GM23248 (cell line): ENCODE results near the gene IQGAP3.

Experiments
- EZH2 ChIP-seq: fragments of 200-600 bp; sonication (generic); IDR thresholded peaks from 2 replicates; pipeline ENCODE4 v1.6.1; 2018; ENCODE audit warnings: antibody characterized with exemption, mild to moderate bottlenecking; ENCODE audit not compliant: insufficient read depth, poor library complexity, severe bottlenecking
- EZH2phosphoT487 ChIP-seq: fragments of 200-600 bp; sonication (generic); IDR thresholded peaks from 2 replicates; pipeline ENCODE4 v1.6.1; 2018; ENCODE audit warnings: antibody characterized with exemption, moderate library complexity, mild to moderate bottlenecking, low read depth; ENCODE audit not compliant: insufficient read depth

DNA sequence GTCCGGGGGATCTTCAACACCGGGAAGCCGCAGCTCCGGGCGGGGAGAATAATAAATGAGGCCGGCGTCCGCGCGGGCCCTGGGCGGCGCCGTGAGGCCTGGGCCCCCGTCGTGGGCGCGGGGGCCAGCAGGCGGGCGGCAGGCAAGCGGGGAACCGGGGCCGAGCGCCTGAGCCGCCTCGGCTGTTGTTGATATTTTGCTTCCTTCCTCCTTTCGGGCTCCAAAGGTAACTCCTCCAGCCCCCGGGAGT is 71.9 kb downstream of the IQGAP3 start, which contains the start of gene MEF2D:
- TF ChIP-seq EZH2, result no peak
- no peak for TF ChIP-seq EZH2phosphoT487
